Stimulated activated CD8-positive, alpha-beta memory T cell treated with anti-CD3 and anti-CD28 coated beads, Interleukin-15, amount 100 ng/mL, for 4 hours (primary cell): Measurements from ENCODE around the gene CEP57.
A peak's percentile ranks its signal among the peaks of the same experiment; 100 is the strongest.

Source experiments
- DNase-seq, 2 donors: peaks; one replicate each; pipeline ENCODE4 v3.0.0-alpha.2; 2020; ENCODE audit warnings: low read depth in 2 of 2

The CEP57 gene

GRCh38 chr11:95790123-95790932, at the start of gene CEP57:
CEP57 (plus strand) TSS chr11:95790498; CDS start chr11:95790699, 201 bp downstream.
- peak; percentile 89 to 97 for DNase-seq

GRCh38 chr11:95750101-95750500, 40.2 kb upstream of the CEP57 start:
- no peak for DNase-seq

- no peak for DNase-seq
Measured at GRCh38 chr11:95751515-95751914, 38.8 kb upstream of the CEP57 start.

- no peak for DNase-seq
Measured at GRCh38 chr11:95760941-95761340, 29.4 kb upstream of the CEP57 start.

- DNase-seq = no peak
Measured at GRCh38 chr11:95762534-95762933, 27.8 kb upstream of the CEP57 start.

- no peak for DNase-seq
Measured at GRCh38 chr11:95764267-95764898, 25.9 kb upstream of the CEP57 start.

GRCh38 chr11:95766701-95767100, 23.6 kb upstream of the CEP57 start:
- no peak for DNase-seq

- DNase-seq = no peak
Measured at GRCh38 chr11:95767498-95767897, 22.8 kb upstream of the CEP57 start.

GRCh38 chr11:95768521-95768920, 21.8 kb upstream of the CEP57 start:
- no peak for DNase-seq

GRCh38 chr11:95776859-95777258, 13.4 kb upstream of the CEP57 start:
- DNase-seq = no peak

GRCh38 chr11:95778699-95779098, 11.6 kb upstream of the CEP57 start:
- no peak for DNase-seq

GRCh38 chr11:95780544-95780943, 9.8 kb upstream of the CEP57 start:
- DNase-seq = no peak

- DNase-seq = no peak
Measured at GRCh38 chr11:95788921-95789505, 1.3 kb upstream of the CEP57 start.

- peak; percentile 91 to 94 for DNase-seq
Measured at GRCh38 chr11:95789506-95790122, 684 bp upstream of the CEP57 start, which contains the start of gene FAM76B. FAM76B (minus strand) TSS chr11:95789782; CDS start chr11:95789478, 304 bp downstream.

- DNase-seq = peak; percentile 4 to 17
Measured at GRCh38 chr11:95790933-95791708, 823 bp downstream of the CEP57 start.

- DNase-seq = no peak
Measured at GRCh38 chr11:95791709-95792033, 1.4 kb downstream of the CEP57 start.

- DNase-seq = no peak
Measured at GRCh38 chr11:95792200-95792599, 1.9 kb downstream of the CEP57 start.

- no peak for DNase-seq
Measured at GRCh38 chr11:95792700-95793099, 2.4 kb downstream of the CEP57 start.

- DNase-seq = no peak
Measured at GRCh38 chr11:95793116-95793515, 2.8 kb downstream of the CEP57 start.

GRCh38 chr11:95794086-95794485, 3.8 kb downstream of the CEP57 start:
- no peak for DNase-seq

- no peak for DNase-seq
Measured at GRCh38 chr11:95795627-95796295, 5.5 kb downstream of the CEP57 start.
